Fibroblast of skin of abdomen (primary cell): ENCODE results near the gene ZSWIM8.

Experiments used
- DNase-seq: peaks from one replicate; pipeline ENCODE4 v3.0.0-alpha.2; 2013

ZSWIM8 gene

GRCh38 chr10:73847031-73847430, 61.6 kb downstream of the ZSWIM8 start:
- no peak for DNase-seq

- DNase-seq, result peak; percentile 77
These were observed 63.5 kb downstream of the ZSWIM8 start for GRCh38 chr10:73848821-73849489.

GRCh38 chr10:73850211-73850610, 64.8 kb downstream of the ZSWIM8 start:
- no peak for DNase-seq

GRCh38 chr10:73850863-73851461, 65.6 kb downstream of the ZSWIM8 start:
- peak; percentile 95 for DNase-seq
